GM18858 (cell line): ENCODE measurements around the gene ELFN2.

Experiments used
- ATAC-seq: cut with Tn5 transposase; IDR thresholded peaks from one replicate; pipeline ENCODE4 v1.9.1; 2021; ENCODE audit not compliant: unreplicated experiment

ELFN2 gene

GRCh38 chr22:37454857-37455686 lies 27.8 kb upstream of the ELFN2 start:
- ATAC-seq: no peak

- ATAC-seq: no peak
Measured at GRCh38 chr22:37453696-37454095, 26.4 kb upstream of the ELFN2 start.

- no peak for ATAC-seq
Measured at GRCh38 chr22:37451218-37451617, 23.9 kb upstream of the ELFN2 start.

- ATAC-seq: no peak
Measured at GRCh38 chr22:37449331-37450001, 22.2 kb upstream of the ELFN2 start.

GRCh38 chr22:37448516-37449127 lies 21.3 kb upstream of the ELFN2 start:
- ATAC-seq: no peak

GRCh38 chr22:37445501-37445900 lies 18.2 kb upstream of the ELFN2 start:
- ATAC-seq: no peak

GRCh38 chr22:37443977-37444376 lies 16.7 kb upstream of the ELFN2 start:
- ATAC-seq: no peak

GRCh38 chr22:37443086-37443485 lies 15.8 kb upstream of the ELFN2 start:
- no peak for ATAC-seq

GRCh38 chr22:37442537-37442936 lies 15.3 kb upstream of the ELFN2 start:
- no peak for ATAC-seq

GRCh38 chr22:37442135-37442534 lies 14.9 kb upstream of the ELFN2 start:
- no peak for ATAC-seq

GRCh38 chr22:37440875-37441274 lies 13.6 kb upstream of the ELFN2 start:
- ATAC-seq: no peak

- no peak for ATAC-seq
Measured at GRCh38 chr22:37439347-37439746, 12.1 kb upstream of the ELFN2 start.

- ATAC-seq: no peak
Measured at GRCh38 chr22:37435970-37436603, 8.8 kb upstream of the ELFN2 start.

- ATAC-seq: no peak
Measured at GRCh38 chr22:37433786-37434185, 6.5 kb upstream of the ELFN2 start.

GRCh38 chr22:37432708-37433054 lies 5.4 kb upstream of the ELFN2 start:
- no peak for ATAC-seq

GRCh38 chr22:37431801-37432707 lies 4.8 kb upstream of the ELFN2 start:
- no peak for ATAC-seq

GRCh38 chr22:37431366-37431765 lies 4.1 kb upstream of the ELFN2 start:
- no peak for ATAC-seq

GRCh38 chr22:37430941-37431340 lies 3.7 kb upstream of the ELFN2 start:
- ATAC-seq: no peak

- no peak for ATAC-seq
Measured at GRCh38 chr22:37428649-37429586, 1.6 kb upstream of the ELFN2 start.
